Stimulated activated CD8-positive, alpha-beta memory T cell treated with anti-CD3 and anti-CD28 coated beads, Interleukin-4, amount 100 ng/mL, for 1 hour (primary cell): Measurements from ENCODE around the gene PARVB.
"Not testable (repeated sequence)": the region's sequence is repeated elsewhere in the genome, so short reads cannot be mapped to it uniquely, and the experiment has no call there.

Experiments used
- DNase-seq, 2 donors: peaks; one replicate each; pipeline ENCODE4 v3.0.0-alpha.2; 2020; ENCODE audit warnings: low read depth in 2 of 2, low spot score in 1 of 2

PARVB gene

DNA sequence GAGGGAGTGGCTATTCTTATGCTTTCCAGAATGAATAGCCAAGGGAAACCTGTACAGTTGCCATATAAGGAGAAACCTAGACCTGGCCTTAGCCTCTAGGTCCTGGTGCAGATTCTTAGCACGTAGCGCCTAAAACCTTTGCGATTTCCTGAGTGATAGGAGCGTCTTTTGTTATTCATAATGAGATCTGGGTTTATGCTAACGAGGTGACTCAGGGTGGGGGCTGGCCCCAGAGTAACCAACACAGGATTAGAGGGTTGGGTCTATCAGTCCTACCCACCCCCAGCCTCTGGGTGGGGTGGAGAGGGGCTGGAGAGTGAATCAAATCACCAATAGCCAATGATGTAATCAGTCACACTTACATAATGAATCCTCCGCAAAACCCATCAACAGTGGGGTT, 83.2 kb downstream of the PARVB start:
- no peak for DNase-seq

GRCh38 chr22:44108076-44108475, 84.0 kb downstream of the PARVB start:
- DNase-seq = no peak

DNA sequence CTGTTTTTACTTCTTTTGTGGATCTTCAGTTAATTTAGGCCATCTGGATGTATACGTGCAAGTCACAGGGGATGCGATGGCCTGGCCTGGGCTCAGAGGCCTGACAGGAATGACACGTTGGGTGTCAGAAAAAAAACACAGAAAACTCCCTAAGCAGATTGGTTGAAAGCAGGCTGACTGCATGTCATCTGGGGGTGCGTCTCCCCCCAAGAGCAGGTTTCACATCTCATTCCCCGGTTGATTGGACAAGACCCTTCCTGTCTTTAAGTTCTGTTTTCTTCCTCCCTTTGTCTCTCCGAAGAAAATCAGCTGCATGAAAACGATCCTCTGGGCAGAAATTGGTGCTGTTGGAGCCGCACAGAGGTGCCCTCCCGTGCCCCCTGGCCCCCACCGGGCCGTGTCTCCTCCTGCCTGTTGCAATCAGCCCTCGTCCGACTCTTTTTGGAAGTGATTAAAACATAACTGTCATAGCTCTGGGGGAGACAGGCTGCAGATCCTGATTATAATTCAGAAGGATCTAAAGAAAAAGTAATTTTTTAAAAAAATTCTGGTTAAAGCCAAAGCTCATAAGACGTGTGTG, 84.8 kb downstream of the PARVB start:
- DNase-seq = no peak

GRCh38 chr22:44109416-44109815, 85.3 kb downstream of the PARVB start:
- no peak for DNase-seq

DNA sequence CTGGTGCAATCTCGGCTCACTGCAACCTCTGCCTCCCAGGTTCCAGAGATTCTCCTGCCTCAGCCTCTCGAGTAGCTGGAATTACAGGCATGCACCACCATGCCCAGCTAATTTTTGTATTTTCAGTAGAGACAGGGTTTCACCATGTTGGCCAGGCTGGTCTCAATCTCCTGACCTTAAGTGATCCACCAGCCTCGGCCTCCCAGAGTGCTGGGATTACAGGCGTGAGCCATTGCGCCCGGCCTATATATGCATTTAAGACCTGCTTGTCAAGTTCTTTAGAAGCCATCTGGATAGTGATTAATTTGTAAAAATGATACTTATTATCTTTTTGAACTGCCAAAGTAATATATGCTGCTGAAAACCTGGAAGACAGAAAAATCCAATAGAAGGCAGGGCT, 86.6 kb downstream of the PARVB start:
- DNase-seq = not testable (repeated sequence)

GRCh38 chr22:44111562-44112155, 87.6 kb downstream of the PARVB start:
- no peak for DNase-seq

DNA sequence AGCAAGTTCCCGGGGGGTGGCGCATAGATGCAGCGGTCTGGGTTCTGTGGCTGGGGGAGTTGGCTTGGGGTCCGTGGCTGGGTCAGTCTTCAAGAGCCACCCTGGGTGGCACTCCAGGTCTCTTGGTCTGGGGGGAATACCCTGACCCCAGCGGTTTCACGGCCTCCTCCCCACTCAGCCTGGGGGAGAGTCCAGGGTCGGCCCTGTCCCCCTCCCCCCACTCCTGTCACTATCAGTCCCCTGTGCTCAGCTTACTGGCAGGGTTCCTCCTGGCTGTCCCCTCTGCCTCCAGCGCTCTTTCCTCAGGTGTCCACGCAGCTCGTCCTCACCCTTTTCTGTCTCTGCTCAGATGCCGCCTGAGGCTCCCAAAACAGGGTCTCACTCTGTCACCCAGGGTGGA, 88.1 kb downstream of the PARVB start:
- DNase-seq = no peak

DNA sequence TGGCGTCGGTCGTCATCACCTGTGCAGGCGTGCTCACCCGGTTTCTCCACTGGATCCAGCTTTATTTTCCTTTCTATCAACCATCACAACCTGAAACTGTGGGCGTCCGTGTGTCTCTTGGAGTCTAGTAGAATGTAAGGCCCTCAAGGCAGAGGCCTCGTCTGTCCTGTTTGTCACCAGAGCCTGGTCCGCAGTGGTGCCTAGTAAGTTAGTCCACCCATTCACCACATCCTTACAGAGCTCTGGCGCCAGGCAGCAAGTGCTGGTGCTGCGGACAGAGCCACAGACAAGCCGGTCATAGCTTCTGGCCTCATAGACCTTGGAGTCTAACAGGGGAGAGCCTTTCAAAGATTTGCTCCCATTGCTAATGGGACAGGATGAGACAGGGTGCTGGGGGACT, 92.2 kb downstream of the PARVB start:
- no peak for DNase-seq

DNA sequence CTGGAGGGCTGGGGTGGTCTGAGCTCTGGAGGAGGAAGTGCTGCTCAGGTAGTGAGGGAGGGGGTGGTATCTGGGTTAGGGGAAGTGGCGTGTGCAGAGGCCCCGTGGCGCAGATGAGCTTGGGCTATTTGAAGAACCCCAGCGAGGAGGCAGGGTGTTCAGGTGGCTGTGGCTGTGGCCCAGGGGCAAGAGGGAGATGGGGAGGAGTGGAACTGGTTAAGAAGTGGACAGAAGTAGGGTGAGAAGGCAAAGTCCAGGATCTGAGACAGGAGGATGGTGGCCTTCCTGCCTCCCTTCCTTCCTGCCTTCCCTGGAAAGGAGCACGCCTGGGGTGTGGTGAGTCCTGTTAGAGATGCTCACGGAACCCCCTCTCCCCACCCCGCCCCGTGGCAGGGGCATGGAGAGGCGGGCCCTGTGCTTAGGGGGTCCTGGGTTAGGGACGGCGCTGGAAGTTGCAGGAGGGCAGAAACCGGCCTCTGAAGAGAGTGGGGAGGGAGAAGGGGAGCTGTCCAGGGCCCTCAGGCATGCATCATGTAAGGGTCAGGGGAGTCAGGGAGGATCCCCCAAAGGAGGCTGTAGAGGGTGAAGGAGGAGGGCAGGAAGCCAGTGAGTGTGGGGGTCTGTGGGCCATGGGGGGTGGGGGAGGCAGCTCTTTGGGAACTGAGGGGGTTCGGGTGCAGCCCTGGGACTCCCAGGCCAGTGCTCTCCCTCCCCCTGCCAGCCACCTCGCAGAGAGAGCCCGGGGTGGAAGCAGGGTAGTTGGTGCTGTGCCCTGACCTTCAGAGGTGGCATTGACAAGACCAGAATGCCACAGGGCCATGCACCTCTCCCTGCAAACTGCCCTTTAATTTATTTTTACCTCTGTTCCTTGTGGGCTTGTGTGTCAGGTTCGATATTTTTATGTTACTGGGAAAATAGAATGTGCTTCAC, 92.9 kb downstream of the PARVB start:
- DNase-seq = no peak

- DNase-seq = no peak
Measured at GRCh38 chr22:44117746-44118145, 93.6 kb downstream of the PARVB start.

DNA sequence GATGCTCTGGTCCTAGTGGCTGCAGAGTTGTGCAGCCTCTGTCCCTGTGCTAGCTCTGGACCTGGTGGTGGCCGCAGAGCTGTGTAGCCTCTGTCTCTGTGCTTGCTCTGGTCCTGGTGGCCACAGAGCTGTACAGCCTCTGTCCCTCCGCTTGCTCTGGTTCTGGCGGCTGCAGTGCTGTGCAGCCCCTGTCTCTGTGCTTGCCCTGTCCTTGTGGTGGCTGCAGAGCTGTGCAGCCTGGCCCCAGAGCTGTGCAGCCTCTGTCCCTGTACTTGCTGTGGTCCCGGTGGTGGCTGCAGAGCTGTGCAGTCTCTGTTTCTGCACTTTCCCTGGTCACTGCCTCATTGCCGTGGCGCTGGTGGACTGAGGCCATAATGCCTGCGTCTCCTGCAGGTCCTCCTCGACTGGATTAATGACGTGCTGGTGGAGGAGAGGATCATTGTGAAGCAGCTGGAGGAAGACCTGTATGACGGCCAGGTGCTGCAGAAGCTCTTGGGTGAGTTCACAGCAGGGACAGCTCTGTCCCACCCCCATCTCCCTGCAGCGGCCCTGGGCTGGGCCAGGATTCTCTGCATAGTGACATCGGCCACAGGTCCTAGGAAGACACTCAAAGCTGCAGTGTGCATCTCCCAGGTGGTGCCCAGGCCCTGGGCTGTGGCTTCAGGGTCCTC, 94.7 kb downstream of the PARVB start:
- DNase-seq = no peak

GRCh38 chr22:44119669-44120313, 95.7 kb downstream of the PARVB start:
- DNase-seq = no peak

GRCh38 chr22:44120314-44120704, 96.2 kb downstream of the PARVB start:
- no peak for DNase-seq

DNA sequence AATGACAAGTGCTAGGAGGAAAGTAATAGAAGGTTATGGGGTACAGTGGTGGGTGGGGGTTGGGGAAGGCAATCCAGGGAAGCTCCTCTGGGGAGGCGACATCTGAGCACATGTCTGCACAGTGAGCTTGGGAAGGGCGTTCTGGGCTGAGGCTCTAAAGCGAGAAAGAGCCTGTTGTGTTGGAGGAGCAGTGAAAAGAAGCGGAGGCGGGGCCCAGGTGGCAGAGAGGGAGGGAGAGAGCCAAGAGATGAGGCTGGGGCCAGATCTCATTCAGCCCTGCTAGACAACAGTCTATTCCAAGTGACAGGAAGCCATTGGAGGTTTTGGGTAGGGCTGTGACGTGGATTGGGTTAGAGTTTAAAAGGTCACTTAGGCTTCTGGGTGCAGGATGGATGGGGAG, 101.3 kb downstream of the PARVB start:
- DNase-seq = no peak

DNA sequence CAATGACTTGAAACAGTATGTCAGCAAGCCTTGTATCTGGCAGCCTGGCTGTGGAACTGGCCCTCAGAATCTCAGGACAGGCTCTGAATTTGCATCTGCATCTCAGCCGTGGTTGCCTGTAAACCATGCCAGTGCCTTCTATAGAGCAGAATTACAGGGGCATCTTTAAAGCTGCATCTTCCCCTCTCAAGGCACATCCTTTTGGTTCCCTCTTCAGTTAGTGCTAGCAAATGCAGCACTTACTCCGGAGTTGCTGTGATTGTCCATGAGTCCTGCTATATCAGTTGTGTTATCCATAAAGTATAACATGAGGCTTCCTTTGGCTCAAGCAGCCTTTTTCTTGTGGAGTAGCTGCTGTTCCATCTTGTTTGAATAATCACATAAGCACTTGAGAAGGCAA, 102.7 kb downstream of the PARVB start:
- no peak for DNase-seq

- no peak for DNase-seq
Measured at GRCh38 chr22:44127356-44127755, 103.3 kb downstream of the PARVB start.

- no peak for DNase-seq
Measured at GRCh38 chr22:44128958-44129618, 105.0 kb downstream of the PARVB start.

- no peak for DNase-seq
Measured at GRCh38 chr22:44129619-44129976, 105.5 kb downstream of the PARVB start.

- no peak for DNase-seq
Measured at GRCh38 chr22:44130076-44130711, 106.1 kb downstream of the PARVB start.

GRCh38 chr22:44131412-44131811, 107.3 kb downstream of the PARVB start:
- no peak for DNase-seq
